Mesendoderm (in vitro differentiated cells): ENCODE measurements around the gene CCBE1.

ENCODE experiments used
- DNase-seq: peaks from one replicate; pipeline ENCODE4 v3.0.0; 2013
- H2AK5ac ChIP-seq: 2 replicates; pipeline ENCODE4 v1.6.1; 2013; ENCODE audit warnings: low read length, inconsistent platforms
- H2BK120ac ChIP-seq: 2 replicates; pipeline ENCODE4 v1.6.1; 2013; ENCODE audit warnings: low read depth, mild to moderate bottlenecking, low read length, moderate library complexity, mixed read lengths
- H2BK15ac ChIP-seq: replicated peaks from 2 replicates; pipeline ENCODE4 v1.6.1; 2013; ENCODE audit warnings: low read depth, mild to moderate bottlenecking, moderate library complexity
- H2BK5ac ChIP-seq: 2 replicates; pipeline ENCODE4 v1.6.1; 2013; ENCODE audit warnings: low read length, inconsistent platforms
- H3K18ac ChIP-seq: 2 replicates; pipeline ENCODE4 v1.6.1; 2013; ENCODE audit warnings: mild to moderate bottlenecking, low read length, mixed read lengths
- H3K23ac ChIP-seq: one replicate; pipeline ENCODE4 v1.6.1; 2013; ENCODE audit warnings: low read length
- H3K27ac ChIP-seq: 2 replicates; pipeline ENCODE4 v1.5.1; 2013; ENCODE audit warnings: low read depth, mild to moderate bottlenecking, inconsistent platforms, low read length, moderate library complexity
- H3K27me3 ChIP-seq: 2 replicates; pipeline ENCODE4 v1.6.1; 2013; ENCODE audit warnings: low read length, control low read depth, mild to moderate bottlenecking, inconsistent platforms; ENCODE audit not compliant: insufficient read depth, poor library complexity
- H3K36me3 ChIP-seq: 2 replicates; pipeline ENCODE4 v1.6.1; 2013; ENCODE audit warnings: low read length, inconsistent platforms; ENCODE audit not compliant: control insufficient read depth, insufficient read depth
- H3K4ac ChIP-seq: one replicate; pipeline ENCODE4 v1.6.1; 2013; ENCODE audit warnings: low read depth, mild to moderate bottlenecking, low read length, moderate library complexity
- H3K4me1 ChIP-seq: 2 replicates; pipeline ENCODE4 v1.6.1; 2013; ENCODE audit warnings: low read depth, low read length, inconsistent platforms; ENCODE audit not compliant: control insufficient read depth
- H3K4me2 ChIP-seq: 2 replicates; pipeline ENCODE4 v1.6.1; 2013; ENCODE audit warnings: low read length
- H3K4me3 ChIP-seq: 2 replicates; pipeline ENCODE4 v1.5.1; 2013; ENCODE audit warnings: mild to moderate bottlenecking, low read length
- H3K56ac ChIP-seq: one replicate; pipeline ENCODE4 v1.6.1; 2013; ENCODE audit warnings: low read length
- H3K79me1 ChIP-seq: 2 replicates; pipeline ENCODE4 v1.6.1; 2013; ENCODE audit warnings: low read length, inconsistent platforms
- H3K79me2 ChIP-seq: 2 replicates; pipeline ENCODE4 v1.6.1; 2013; ENCODE audit warnings: mild to moderate bottlenecking, low read length; ENCODE audit not compliant: control insufficient read depth, insufficient read depth
- H3K9ac ChIP-seq: 2 replicates; pipeline ENCODE4 v1.6.1; 2013; ENCODE audit warnings: low read length, inconsistent platforms
- H4K5ac ChIP-seq: one replicate; pipeline ENCODE4 v1.6.1; 2013; ENCODE audit warnings: low read length
- H4K8ac ChIP-seq: one replicate; pipeline ENCODE4 v1.6.1; 2013; ENCODE audit warnings: low read depth, mild to moderate bottlenecking, control low read depth, low read length, moderate library complexity
- WGBS: extraction: QIAGEN DNeasy Blood & Tissue Kit; methylation state at CpG from one replicate; pipeline ENCODE4 v1.1.7; 2013; ENCODE audit warnings: low lambda C conversion rate, missing lambda C conversion rate; ENCODE audit not compliant: insufficient coverage; ENCODE audit errors: extremely low coverage; 5-methylcytosine and 5-hydroxymethylcytosine counted together

Gene CCBE1

GRCh38 chr18:59381949-59382348 is 315.3 kb downstream of the CCBE1 start:
- WGBS = no CpG with 5 or more reads among the region's 6 CpGs
- no peak overlapping the region for H3K9ac ChIP-seq
- no peak overlapping the region for H2BK120ac ChIP-seq
- no peak overlapping the region for H3K27ac ChIP-seq
- H3K79me1 ChIP-seq = no peaks in the 10 kb centered on the region
- no peak overlapping the region for H3K18ac ChIP-seq
- H4K5ac ChIP-seq = no peak overlapping the region
- H2AK5ac ChIP-seq = no peak overlapping the region
- no peaks in the 10 kb centered on the region for H3K36me3 ChIP-seq
- H3K4me3 ChIP-seq = no peak overlapping the region
- H4K8ac ChIP-seq = no peak overlapping the region
- H2BK5ac ChIP-seq = no peak overlapping the region
- no peak overlapping the region for H2BK15ac ChIP-seq
- H3K23ac ChIP-seq = no peak overlapping the region
- H3K4ac ChIP-seq = no peak overlapping the region
- peaks cover 10% of the 10 kb centered on the region for H3K27me3 ChIP-seq
- no peak overlapping the region for H3K4me2 ChIP-seq
- no peaks in the 10 kb centered on the region for H3K4me1 ChIP-seq
- no peak for DNase-seq
- no peak overlapping the region for H3K56ac ChIP-seq
- no peaks in the 10 kb centered on the region for H3K79me2 ChIP-seq
